ENCODE measurements around the gene OTOP3. TPM values are rescaled to one million over a fixed set of nuclear protein-coding genes. Genes with fewer than 3 reads are reported as not detected.

Gene OTOP3
- polyA plus RNA-seq, 1 experiment = not detected

DNA sequence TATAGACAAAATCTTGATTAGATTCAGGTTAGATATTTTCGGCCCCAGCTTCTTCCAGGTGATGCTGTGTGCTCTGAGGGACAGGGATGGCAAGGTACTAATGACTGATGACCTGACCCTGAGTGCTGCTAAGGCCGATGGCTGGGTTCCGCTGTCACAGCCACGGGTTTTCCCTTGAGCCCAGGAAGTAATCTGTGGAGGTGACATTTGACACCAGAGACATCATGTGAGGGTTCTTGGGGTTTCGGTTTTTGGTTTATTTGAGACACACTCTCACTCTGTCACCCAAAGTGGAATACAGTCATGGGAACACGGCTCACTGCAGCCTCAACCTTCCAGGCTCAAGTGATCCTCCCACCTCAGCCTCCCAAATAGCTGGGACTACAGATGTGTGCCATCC is 9.8 kb downstream of the OTOP3 start:
- ChIA-PET POLR2A (interaction anchor here (0.8 kb wide), 1 partner anchor 72 kb away, joined by 3 read pairs; no protein-coding TSS in a partner anchor), CTCF (interaction anchor here (0.7 to 2.3 kb wide), 3 partner anchors 10 to 16 kb away, joined by 3 to 12 read pairs (median 3); no protein-coding TSS in a partner anchor)
- no peak for DNase-seq (ENCODE audit: low read depth, low spot score)
- TF ChIP-seq, protein P1, sequence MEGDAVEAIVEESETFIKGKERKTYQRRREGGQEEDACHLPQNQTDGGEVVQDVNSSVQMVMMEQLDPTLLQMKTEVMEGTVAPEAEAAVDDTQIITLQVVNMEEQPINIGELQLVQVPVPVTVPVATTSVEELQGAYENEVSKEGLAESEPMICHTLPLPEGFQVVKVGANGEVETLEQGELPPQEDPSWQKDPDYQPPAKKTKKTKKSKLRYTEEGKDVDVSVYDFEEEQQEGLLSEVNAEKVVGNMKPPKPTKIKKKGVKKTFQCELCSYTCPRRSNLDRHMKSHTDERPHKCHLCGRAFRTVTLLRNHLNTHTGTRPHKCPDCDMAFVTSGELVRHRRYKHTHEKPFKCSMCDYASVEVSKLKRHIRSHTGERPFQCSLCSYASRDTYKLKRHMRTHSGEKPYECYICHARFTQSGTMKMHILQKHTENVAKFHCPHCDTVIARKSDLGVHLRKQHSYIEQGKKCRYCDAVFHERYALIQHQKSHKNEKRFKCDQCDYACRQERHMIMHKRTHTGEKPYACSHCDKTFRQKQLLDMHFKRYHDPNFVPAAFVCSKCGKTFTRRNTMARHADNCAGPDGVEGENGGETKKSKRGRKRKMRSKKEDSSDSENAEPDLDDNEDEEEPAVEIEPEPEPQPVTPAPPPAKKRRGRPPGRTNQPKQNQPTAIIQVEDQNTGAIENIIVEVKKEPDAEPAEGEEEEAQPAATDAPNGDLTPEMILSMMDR (IDR thresholded peaks at IDR 0.05; ENCODE audit: low read depth, low read length) = no peak
- Histone ChIP-seq H3K27me3 (ENCODE audit: control insufficient read depth, insufficient read depth, low read length) (peaks cover 43% of the 10 kb centered on the region), H3K27ac (ENCODE audit: low read depth, low read length) (no peak overlapping the region), H3K4me3 (ENCODE audit: low read depth, low read length) (no peak overlapping the region), H3K9me3 (ENCODE audit: control insufficient read depth, insufficient read depth, low read length) (no peaks in the 10 kb centered on the region; the same call in 1 of the 2 replicates)

DNA sequence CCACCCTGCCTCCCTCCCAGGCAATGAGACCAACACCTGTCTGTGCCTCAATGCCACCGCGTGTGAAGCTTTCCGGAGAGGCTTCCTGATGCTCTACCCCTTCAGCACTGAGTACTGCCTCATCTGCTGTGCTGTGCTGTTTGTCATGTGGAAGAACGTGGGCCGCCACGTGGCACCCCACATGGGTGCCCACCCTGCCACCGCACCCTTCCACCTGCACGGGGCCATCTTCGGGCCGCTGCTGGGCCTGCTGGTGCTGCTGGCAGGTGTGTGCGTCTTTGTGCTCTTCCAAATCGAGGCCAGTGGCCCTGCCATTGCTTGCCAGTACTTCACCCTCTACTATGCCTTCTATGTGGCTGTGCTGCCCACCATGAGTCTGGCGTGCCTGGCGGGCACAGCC is 10.9 kb downstream of the OTOP3 start:
- Histone ChIP-seq H3K27me3 (ENCODE audit: control insufficient read depth, insufficient read depth, low read length) (peaks cover 41% of the 10 kb centered on the region), H3K9me3 (ENCODE audit: control insufficient read depth, insufficient read depth, low read length) (no peaks in the 10 kb centered on the region; the same call in 1 of the 2 replicates), H3K27ac (ENCODE audit: low read depth, low read length) (no peak overlapping the region), H3K4me3 (ENCODE audit: low read depth, low read length) (no peak overlapping the region)
- TF ChIP-seq, protein P1 (IDR thresholded peaks at IDR 0.05; ENCODE audit: low read depth, low read length) = no peak
- no peak for DNase-seq (ENCODE audit: low read depth, low spot score)
- CTCF ChIA-PET = interaction anchor here (2.3 kb wide), 1 partner anchor 14 kb away, joined by 12 read pairs; no protein-coding TSS in a partner anchor
- POLR2A ChIA-PET = no interaction called here

DNA sequence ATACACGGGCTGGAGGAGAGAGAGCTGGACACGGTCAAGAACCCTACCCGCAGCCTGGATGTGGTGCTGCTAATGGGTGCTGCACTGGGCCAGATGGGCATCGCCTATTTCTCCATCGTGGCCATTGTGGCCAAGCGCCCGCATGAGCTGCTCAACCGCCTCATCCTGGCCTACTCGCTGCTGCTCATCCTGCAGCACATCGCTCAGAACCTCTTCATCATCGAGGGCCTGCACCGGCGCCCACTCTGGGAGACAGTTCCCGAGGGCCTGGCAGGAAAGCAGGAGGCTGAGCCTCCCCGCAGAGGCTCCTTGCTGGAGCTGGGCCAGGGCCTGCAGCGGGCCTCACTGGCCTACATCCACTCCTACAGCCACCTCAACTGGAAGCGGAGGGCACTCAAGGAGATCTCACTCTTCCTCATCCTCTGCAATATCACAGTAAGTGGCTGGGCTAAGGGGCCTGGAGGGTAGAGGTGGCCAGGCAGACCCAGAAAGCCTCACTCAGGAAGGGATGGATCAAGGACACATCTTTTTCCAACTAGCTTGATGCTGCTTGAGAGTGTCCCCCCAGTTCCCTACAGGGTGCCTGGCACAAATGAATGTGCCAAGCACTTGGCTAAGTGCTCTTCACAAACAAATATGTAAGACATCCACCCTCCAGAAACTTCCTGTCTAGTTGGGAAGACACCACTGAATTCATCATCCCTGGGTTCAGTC is 11.5 kb downstream of the OTOP3 start:
- Histone ChIP-seq H3K27me3 (ENCODE audit: control insufficient read depth, insufficient read depth, low read length) (peaks cover 45% of the 10 kb centered on the region), H3K4me3 (ENCODE audit: low read depth, low read length) (no peak overlapping the region), H3K9me3 (ENCODE audit: control insufficient read depth, insufficient read depth, low read length) (no peaks in the 10 kb centered on the region; the same call in 1 of the 2 replicates), H3K27ac (ENCODE audit: low read depth, low read length) (no peak overlapping the region)
- ChIA-PET POLR2A (no interaction called here), CTCF (interaction anchor here (1.4 to 4.7 kb wide), 2 partner anchors 12 to 14 kb away, joined by 4 to 21 read pairs; no protein-coding TSS in a partner anchor)
- TF ChIP-seq, protein P1 (IDR thresholded peaks at IDR 0.05; ENCODE audit: low read depth, low read length) = no peak
- no peak for DNase-seq (ENCODE audit: low read depth, low spot score)

DNA sequence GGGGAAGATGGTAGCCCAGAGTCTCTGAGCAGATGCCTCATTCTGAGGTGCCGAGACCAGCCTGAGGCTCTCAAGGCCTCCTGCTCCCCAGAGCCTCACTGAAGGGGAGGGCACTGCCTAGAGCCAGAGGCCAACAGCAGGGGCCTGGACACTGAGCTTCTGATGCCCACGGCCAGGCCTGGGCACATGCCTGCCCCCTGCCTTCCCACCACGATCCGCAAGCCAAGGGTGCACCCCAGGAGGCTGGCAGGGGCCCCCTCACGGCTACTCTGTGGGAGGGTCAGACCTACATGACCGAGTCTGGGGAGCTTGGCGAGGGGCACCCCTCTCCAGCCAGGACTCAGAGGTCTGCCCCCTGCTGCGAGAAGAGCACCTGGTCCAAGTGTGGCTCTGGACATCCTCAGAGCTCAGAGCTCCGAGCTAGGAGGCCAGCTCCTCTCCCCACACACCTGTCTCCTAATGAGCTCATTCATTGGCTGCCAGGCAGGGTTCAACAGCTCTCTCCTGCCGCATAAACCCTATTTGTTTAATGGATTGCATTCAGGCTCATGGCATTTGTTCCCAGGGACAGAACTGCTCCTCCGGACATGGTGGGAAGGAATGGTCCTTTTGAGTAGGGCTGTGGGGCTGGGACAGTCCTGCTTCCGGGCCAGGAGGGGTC is 13.9 kb downstream of the OTOP3 start:
- TF ChIP-seq, protein P1 (IDR thresholded peaks at IDR 0.05; ENCODE audit: low read depth, low read length) = no peak
- peaks cover 39% of the 10 kb centered on the region for H3K27me3 ChIP-seq (ENCODE audit: control insufficient read depth, insufficient read depth, low read length)
- H3K4me3 ChIP-seq (ENCODE audit: low read depth, low read length) = no peak overlapping the region
- no peak for DNase-seq (ENCODE audit: low read depth, low spot score)
- H3K27ac ChIP-seq (ENCODE audit: low read depth, low read length) = no peak overlapping the region
- H3K9me3 ChIP-seq (ENCODE audit: control insufficient read depth, insufficient read depth, low read length) = no peaks in the 10 kb centered on the region; the same call in 1 of the 2 replicates
- POLR2A ChIA-PET = no interaction called here
- CTCF ChIA-PET = interaction anchor here (0.6 to 4.7 kb wide), 4 partner anchors 8 to 395 kb away, joined by 3 to 21 read pairs (median 6); no protein-coding TSS in a partner anchor
